Transverse colon (tissue), 4 donors: ENCODE data around the gene HECTD4.

Experiments
- CTCF ChIP-seq, 5 experiments: fragments of 200-600 bp in 3 of 5; fragments of 450-650 bp in 2 of 5; sonication (generic) in 3 of 5; IDR thresholded peaks; 1 replicate in 2 of 5; 2 replicates in 3 of 5; pipeline ENCODE4 v1.5.1; 2016 to 2017; ENCODE audit warnings: antibody characterized with exemption in 5 of 5, inconsistent platforms in 3 of 5, mild to moderate bottlenecking in 2 of 5, moderate library complexity in 1 of 5
- EP300 ChIP-seq: sonication (generic); formaldehyde crosslinking; IDR thresholded peaks from one replicate; pipeline ENCODE4 v1.6.1; 2017; ENCODE audit warnings: antibody characterized with exemption, low read depth
- POLR2A ChIP-seq: fragments of 450-650 bp; IDR thresholded peaks from one replicate; pipeline ENCODE4 v1.6.1; 2016; ENCODE audit warnings: antibody characterized with exemption, mild to moderate bottlenecking, moderate library complexity
- POLR2AphosphoS5 ChIP-seq, 3 donors: sonication (generic); formaldehyde crosslinking; IDR thresholded peaks; one replicate each; pipeline ENCODE4 v1.6.1; 2016; ENCODE audit warnings: antibody characterized with exemption in 3 of 3

- TF ChIP-seq CTCF (IDR thresholded peaks at IDR 0.05) = no peak
- TF ChIP-seq EP300 = no peak
- no peak for TF ChIP-seq POLR2AphosphoS5 (IDR thresholded peaks at IDR 0.05)
- no peak for TF ChIP-seq POLR2A
Measured at GRCh38 chr12:112393328-112393727, 11.1 kb upstream of the HECTD4 start.
